ENCODE data around the gene ZNF408.
A peak's percentile ranks its signal among the peaks of the same experiment; 100 is the strongest.

Gene ZNF408

DNA sequence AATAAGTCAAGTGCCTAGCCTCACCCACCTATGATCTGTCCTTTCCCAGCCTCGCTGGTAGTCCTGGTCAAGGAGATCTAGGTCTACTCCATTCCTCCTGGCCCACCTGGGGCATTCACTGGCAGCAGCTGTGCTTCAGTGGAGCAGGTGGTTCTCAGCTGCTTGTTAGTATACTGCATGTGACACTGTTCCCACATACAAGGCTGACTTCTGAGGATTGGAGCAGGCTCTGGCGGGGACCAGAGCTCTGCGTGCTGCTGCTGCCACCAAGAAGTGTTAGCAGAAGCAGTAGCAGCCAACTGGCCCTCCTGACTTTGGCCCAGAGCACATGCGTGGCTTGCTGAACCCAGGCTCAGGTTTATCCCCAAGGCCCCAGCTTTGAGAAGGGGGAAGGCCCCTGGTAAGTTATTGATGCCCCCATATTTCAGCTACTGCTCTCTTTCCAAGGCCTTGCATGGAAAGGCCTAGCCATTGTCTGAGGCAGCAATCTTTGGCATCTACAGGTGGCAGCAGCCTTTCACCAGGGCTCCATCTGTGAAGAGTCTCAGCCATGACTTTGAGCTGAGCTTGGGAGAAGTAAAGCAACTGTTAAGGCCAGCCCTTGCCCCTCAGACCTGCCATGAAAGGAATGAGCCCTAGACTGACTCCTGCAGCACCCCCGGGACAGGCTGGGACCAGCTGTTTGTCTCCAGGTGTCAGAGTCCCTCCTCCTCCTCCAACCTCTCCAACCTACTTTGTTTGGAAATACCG, 26.9 kb upstream of the ZNF408 start:
- TF ChIP-seq POLR2AphosphoS5 (IDR thresholded peaks at IDR 0.05; ENCODE audit: borderline replicate concordance, low read depth, low read length) (no peak), FOXP2 (optimal IDR thresholded peaks at IDR 0.05; ENCODE audit: control extremely low read depth, extremely low read length, insufficient read depth) (no peak), EZH2 (IDR thresholded peaks at IDR 0.05) (no peak)
- peak overlapping the region; percentile 52 for H3K4me3 ChIP-seq
- H3K27ac ChIP-seq = peak overlapping the region; percentile 94
- no peaks in the 10 kb centered on the region for H3K9me3 ChIP-seq (ENCODE audit: low read depth, low read length)
- H3K9ac ChIP-seq (ENCODE audit: insufficient read length) = peak overlapping the region; percentile 53
- peaks cover 34% of the 10 kb centered on the region for H3K36me3 ChIP-seq (ENCODE audit: insufficient read depth, low read length)
- DNase-seq (ENCODE audit: low read depth, low spot score) = no peak

DNA sequence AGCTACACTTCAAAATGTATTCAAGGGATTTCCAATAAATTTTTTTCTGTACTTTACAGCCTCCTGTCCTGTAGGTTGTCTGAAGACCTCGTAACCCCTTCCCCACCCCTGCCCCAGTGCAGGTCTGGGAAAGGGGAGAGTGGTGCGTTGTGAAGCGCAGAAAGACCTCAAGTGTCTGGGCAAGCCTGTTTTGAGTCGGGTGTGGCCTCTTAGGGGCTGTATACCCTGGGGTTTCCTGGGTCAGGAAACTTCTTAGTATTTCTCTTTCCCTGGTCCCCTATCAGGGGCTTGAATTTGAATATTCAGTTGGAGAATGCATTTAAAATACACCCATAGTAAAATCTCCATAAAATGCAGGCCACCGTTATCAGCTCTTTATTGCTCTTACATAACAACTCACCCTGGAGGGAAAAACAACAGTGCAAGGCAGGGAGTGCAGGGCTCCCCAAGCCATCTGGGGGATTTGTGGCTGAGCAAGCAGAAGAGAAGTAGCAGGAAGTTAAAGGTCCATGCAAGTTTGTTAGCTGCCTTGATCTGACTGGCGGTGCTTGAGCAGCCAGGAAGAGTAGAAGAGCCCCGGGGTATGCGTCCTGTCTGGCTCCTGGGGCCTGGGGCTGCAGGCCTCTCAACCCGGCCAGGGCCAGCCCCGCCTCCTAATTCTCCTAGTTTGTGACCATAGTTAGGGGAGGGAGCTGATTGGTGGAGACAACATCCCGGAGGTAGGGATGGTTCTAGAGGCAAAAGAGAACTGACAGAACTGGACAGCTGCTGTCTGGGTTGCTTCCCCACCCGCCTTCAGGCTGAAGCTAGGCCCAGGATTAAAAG, 26.2 kb upstream of the ZNF408 start:
- Histone ChIP-seq H3K4me3 (peak overlapping the region; percentile 52), H3K9me3 (ENCODE audit: low read depth, low read length) (no peaks in the 10 kb centered on the region), H3K36me3 (ENCODE audit: insufficient read depth, low read length) (peaks cover 31% of the 10 kb centered on the region), H3K9ac (ENCODE audit: insufficient read length) (peak overlapping the region; percentile 53), H3K27ac (peak overlapping the region; percentile 94)
- DNase-seq (ENCODE audit: low read depth, low spot score) = peak; percentile 83
- no peak for TF ChIP-seq EZH2 (IDR thresholded peaks at IDR 0.05)
- peak; percentile 55 for TF ChIP-seq POLR2AphosphoS5 (IDR thresholded peaks at IDR 0.05; ENCODE audit: borderline replicate concordance, low read depth, low read length)
- no peak for TF ChIP-seq FOXP2 (optimal IDR thresholded peaks at IDR 0.05; ENCODE audit: control extremely low read depth, extremely low read length, insufficient read depth)

DNA sequence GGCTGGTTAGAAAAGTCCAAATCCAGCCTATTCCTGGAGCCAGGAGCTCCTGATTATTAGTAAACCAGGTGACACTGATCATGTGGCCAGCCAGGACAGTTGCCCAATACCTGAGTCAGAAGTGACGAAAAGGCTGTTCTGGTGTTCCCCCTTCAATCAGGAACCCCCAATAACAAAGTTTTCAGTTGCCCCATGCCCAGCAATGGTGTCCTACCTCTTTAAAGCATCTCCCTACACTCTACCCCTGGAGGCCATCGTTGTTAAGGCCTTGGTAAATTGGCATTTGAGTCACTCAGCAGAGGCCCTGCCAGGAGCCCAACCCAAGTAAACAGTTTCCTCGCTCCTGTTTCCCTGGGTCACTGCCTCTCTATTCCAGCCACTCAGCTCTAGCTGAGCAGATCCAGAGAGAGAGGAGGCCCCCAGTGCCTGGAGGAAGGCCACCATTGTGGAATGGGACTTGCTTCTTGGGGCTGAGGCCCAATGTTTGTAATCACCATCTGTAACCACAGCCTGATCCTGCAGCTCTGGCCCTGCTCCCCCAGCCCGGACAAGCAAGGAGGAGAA, 25.5 kb upstream of the ZNF408 start:
- H3K9ac ChIP-seq (ENCODE audit: insufficient read length) = no peak overlapping the region
- TF ChIP-seq FOXP2 (optimal IDR thresholded peaks at IDR 0.05; ENCODE audit: control extremely low read depth, extremely low read length, insufficient read depth) (no peak), EZH2 (IDR thresholded peaks at IDR 0.05) (no peak), POLR2AphosphoS5 (IDR thresholded peaks at IDR 0.05; ENCODE audit: borderline replicate concordance, low read depth, low read length) (no peak)
- no peak for DNase-seq (ENCODE audit: low read depth, low spot score)
- H3K9me3 ChIP-seq (ENCODE audit: low read depth, low read length) = no peaks in the 10 kb centered on the region
- peak overlapping the region; percentile 52 for H3K4me3 ChIP-seq
- H3K27ac ChIP-seq = peak overlapping the region; percentile 94
- peaks cover 30% of the 10 kb centered on the region for H3K36me3 ChIP-seq (ENCODE audit: insufficient read depth, low read length)

DNA sequence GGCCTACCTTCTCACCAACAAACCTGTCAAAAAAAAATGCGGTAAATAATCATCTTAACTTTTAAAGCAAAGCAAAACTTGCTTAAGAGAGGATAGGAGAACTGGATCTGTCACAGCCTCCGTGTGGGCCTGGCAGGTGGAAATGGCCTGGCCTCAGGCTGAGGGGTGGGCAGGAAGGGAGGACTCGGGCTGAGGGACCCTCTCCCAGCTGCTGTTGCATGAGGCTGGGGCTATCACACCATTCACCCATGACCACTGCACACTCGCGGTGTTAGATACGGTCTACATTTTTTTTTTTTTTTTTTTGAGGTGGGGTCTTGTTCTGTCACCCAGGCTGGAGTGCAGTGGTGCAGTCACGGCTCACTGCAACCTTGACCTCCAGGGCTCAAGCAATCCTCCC, 24.9 kb upstream of the ZNF408 start:
- no peak for TF ChIP-seq EZH2 (IDR thresholded peaks at IDR 0.05)
- TF ChIP-seq POLR2AphosphoS5 (IDR thresholded peaks at IDR 0.05; ENCODE audit: borderline replicate concordance, low read depth, low read length) = no peak; the same call in 1 of the 2 replicates
- no peak for TF ChIP-seq FOXP2 (optimal IDR thresholded peaks at IDR 0.05; ENCODE audit: control extremely low read depth, extremely low read length, insufficient read depth)
- Histone ChIP-seq H3K27ac (peak overlapping the region; percentile 94), H3K9me3 (ENCODE audit: low read depth, low read length) (no peaks in the 10 kb centered on the region), H3K4me3 (no peak overlapping the region), H3K9ac (ENCODE audit: insufficient read length) (no peak overlapping the region), H3K36me3 (ENCODE audit: insufficient read depth, low read length) (peaks cover 27% of the 10 kb centered on the region)
- no peak for DNase-seq (ENCODE audit: low read depth, low spot score)

DNA sequence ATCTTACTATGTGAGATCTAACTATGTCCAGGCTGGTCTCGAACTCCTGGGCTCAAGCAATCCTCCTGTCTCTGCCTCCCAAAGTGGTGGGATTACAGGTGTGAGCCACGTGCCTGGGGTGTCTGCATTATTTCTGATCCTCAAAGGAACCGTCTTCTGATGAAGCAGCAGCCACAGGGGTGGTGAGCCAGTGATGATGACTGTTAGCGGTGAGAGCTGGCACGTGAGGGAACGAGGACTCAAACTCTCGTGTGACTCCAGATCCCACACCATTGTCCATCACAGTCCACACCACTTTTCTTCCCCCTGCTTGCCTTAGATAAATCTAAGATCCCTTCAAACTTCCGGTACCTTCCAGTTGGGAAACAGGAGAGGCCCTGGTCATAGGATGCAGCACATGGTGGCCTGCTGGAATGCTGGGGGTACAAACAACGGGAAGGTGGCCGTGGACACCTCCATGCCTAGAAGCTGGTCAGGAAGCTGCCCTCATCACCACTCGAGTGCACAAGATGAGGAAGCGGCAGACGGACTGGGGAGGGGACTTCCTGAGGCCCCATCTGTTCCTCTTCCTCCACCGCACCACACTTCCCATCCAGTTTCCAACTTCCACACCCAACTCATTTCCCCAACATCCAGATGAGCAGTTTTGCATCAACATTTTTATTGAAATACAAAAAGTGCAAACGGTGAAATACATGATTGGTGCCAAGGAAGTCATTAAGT, 24.2 kb upstream of the ZNF408 start:
- TF ChIP-seq POLR2AphosphoS5 (IDR thresholded peaks at IDR 0.05; ENCODE audit: borderline replicate concordance, low read depth, low read length) = no peak
- no peak for DNase-seq (ENCODE audit: low read depth, low spot score)
- Histone ChIP-seq H3K36me3 (ENCODE audit: insufficient read depth, low read length) (peaks cover 25% of the 10 kb centered on the region), H3K9me3 (ENCODE audit: low read depth, low read length) (no peaks in the 10 kb centered on the region), H3K9ac (ENCODE audit: insufficient read length) (no peak overlapping the region), H3K27ac (no peak overlapping the region), H3K4me3 (no peak overlapping the region)

DNA sequence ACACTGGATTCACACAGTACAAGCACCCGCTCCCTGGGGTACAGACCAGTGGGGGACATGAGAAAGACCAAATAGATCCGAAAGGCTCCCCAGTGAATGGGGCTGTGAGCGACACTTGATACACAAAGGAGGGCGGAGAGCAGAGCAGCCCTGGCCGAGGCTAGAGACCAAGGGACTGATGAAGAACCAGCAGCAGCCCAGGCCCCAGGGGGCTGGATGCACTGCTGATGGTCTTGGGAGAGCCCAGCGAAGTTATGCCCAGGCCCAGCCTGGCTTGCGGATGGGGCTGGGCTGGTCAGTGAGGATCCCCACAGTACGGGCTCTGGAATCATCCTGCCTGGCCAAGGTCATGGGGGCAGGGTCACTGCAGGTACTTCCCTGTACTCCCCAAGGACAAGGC, 23.7 kb upstream of the ZNF408 start:
- TF ChIP-seq POLR2AphosphoS5 (IDR thresholded peaks at IDR 0.05; ENCODE audit: borderline replicate concordance, low read depth, low read length) (no peak), EZH2 (IDR thresholded peaks at IDR 0.05) (no peak), FOXP2 (optimal IDR thresholded peaks at IDR 0.05; ENCODE audit: control extremely low read depth, extremely low read length, insufficient read depth) (no peak)
- peaks cover 22% of the 10 kb centered on the region for H3K36me3 ChIP-seq (ENCODE audit: insufficient read depth, low read length)
- H3K27ac ChIP-seq = no peak overlapping the region
- H3K9ac ChIP-seq (ENCODE audit: insufficient read length) = no peak overlapping the region
- no peaks in the 10 kb centered on the region for H3K9me3 ChIP-seq (ENCODE audit: low read depth, low read length)
- no peak for DNase-seq (ENCODE audit: low read depth, low spot score)
- H3K4me3 ChIP-seq = no peak overlapping the region

DNA sequence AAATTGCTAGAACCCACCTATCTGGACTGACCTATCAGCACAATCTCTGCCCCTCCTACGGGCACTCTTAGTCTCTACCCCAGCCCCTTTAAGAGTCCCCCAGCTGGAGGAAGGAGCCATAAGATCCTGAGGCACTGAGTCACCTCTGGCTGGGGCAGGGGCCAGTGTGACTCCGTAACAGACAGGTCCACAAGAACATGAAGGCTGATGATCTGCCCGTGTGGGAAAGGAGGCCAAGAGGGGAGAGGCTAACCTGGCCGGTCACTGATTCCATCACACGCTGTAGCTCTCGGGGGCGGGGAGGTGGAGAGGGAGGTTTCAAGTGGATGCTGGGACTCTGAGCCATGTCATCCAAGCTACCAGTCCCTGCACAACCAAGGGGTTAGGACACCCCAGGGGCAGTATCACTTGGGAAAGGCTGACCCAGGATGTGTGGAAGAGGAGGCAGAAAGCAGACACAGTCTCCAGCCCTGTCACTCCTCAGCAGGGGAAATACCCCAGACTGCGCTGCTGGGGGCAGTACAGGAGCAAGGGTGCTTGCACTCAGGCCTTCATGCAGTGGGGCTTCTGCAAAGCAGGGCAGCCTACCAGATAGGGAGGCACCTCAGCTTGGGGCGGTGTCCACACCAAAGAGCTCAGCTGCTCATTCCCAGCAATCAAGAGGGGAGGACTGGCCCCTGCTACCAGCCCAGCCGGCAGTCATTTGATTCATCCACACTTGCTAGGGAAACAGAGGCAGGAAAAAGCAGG, 22.7 kb upstream of the ZNF408 start:
- Histone ChIP-seq H3K4me3 (no peak overlapping the region), H3K36me3 (ENCODE audit: insufficient read depth, low read length) (peaks cover 12% of the 10 kb centered on the region), H3K9me3 (ENCODE audit: low read depth, low read length) (no peaks in the 10 kb centered on the region), H3K27ac (no peak overlapping the region), H3K9ac (ENCODE audit: insufficient read length) (no peak overlapping the region)
- TF ChIP-seq EZH2 (IDR thresholded peaks at IDR 0.05) (no peak), FOXP2 (optimal IDR thresholded peaks at IDR 0.05; ENCODE audit: control extremely low read depth, extremely low read length, insufficient read depth) (no peak), POLR2AphosphoS5 (IDR thresholded peaks at IDR 0.05; ENCODE audit: borderline replicate concordance, low read depth, low read length) (no peak)
- no peak for DNase-seq (ENCODE audit: low read depth, low spot score)

Data from SK-N-MC (cell line).